GM21723 (cell line): ENCODE results near the gene DDI1.

Experiments used
- ATAC-seq: cut with Tn5 transposase; IDR thresholded peaks from one replicate; pipeline ENCODE4 v1.9.1; 2021; ENCODE audit warnings: mild to moderate bottlenecking, moderate library complexity; ENCODE audit not compliant: unreplicated experiment

Gene DDI1

GRCh38 chr11:104036588-104036987 lies at the start of gene DDI1:
TSS of gene DDI1 (plus strand) at chr11:104036640. CDS start at chr11:104036823, 183 bp downstream.
- no peak for ATAC-seq

- no peak for ATAC-seq
Measured at GRCh38 chr11:103987629-103988594, 48.5 kb upstream of the DDI1 start.

GRCh38 chr11:103988595-103988969 lies 47.9 kb upstream of the DDI1 start:
- no peak for ATAC-seq

DNA sequence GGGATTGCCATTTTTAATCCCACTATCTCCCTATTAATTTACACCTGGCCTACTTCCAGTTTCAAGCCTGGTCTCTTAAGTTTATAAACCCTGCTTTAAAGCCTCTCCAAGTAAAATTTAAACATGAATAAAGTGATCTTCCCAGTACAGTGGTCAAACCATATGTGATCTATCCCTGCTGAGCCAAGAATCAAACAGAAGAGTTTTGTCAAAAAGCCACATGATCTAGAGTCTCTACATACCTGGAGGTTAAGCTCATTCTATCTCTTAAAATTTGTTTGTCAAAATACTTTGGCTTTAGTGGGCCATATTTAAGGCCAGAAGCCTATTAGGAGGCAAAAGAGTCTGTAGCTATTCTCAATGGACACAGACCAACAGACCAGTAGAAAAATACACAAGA lies 42.9 kb upstream of the DDI1 start:
- ATAC-seq: no peak

DNA sequence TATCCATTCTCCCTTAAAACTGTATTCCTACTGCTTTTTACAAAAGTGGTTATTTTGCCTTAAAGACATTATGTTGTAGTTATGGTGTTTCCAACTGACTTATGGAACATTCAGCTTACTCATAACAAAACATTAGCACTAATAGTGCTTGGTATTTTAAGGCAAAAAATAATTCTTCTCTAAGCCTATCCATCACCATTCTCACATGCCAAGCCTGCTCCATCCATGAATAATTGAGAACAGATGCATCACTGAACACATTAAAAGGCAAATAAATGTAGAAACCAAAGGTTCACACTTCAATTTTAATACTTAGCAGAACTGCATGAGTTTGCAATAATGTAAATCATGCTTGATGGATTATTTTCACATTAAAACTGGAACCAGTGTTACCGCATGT lies 42.3 kb upstream of the DDI1 start:
- ATAC-seq: no peak

GRCh38 chr11:103994518-103994917 lies 41.9 kb upstream of the DDI1 start:
- ATAC-seq: no peak

- ATAC-seq: no peak
Measured at GRCh38 chr11:103995896-103996295, 40.5 kb upstream of the DDI1 start.

DNA sequence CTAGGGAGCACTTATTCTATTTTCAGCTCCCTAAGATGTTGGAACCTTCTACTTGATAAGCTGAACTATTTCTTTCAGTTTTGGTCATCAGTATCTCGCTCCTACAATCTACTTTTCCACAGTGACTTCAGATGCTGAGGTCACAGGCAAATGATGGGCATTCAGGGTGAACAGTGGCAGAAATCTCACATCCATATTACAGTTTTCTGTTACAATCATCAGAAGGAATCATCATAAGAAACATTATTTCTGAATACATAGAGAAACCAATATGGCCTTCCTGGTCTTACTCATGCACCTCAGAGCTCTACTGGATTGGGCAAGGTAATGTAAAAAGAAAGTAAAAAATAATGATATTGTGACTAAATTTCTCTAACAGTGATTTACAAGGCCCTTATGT lies 39.4 kb upstream of the DDI1 start:
- ATAC-seq: peak; percentile 59

DNA sequence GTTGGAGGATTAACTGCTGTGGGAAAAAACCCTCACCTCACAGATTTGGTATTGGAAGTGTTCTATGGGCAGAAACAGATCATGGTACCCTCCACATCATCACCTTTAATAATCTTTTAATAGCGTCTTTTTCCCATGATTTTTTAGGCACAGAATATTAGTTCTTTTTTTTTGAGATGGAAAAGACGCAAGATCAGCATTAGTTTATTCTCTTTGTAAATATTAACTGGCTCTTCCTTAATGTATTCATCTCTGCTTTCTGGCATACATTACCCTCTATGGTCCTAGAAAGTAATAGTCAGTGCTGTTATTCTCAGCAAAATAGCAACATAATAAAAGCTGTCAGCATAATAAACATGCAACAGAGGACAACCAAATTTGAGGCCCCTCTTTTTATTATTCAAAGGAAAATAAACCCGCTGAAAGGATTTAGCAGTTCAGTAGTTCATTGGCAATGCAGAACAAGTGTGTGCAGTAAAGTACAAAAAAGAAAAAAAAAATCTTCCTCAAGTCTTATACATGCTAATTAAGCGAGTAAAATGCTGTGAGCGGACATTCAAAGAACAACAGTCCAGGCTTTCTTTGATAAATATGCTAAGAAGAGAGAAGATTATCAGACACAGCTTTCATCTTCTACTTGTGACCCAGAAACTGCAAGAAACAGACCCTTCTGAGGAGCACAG lies 37.5 kb upstream of the DDI1 start:
- no peak for ATAC-seq

GRCh38 chr11:104000798-104001197 lies 35.6 kb upstream of the DDI1 start:
- ATAC-seq: no peak

GRCh38 chr11:104001561-104002056 lies 34.8 kb upstream of the DDI1 start:
- ATAC-seq: no peak

DNA sequence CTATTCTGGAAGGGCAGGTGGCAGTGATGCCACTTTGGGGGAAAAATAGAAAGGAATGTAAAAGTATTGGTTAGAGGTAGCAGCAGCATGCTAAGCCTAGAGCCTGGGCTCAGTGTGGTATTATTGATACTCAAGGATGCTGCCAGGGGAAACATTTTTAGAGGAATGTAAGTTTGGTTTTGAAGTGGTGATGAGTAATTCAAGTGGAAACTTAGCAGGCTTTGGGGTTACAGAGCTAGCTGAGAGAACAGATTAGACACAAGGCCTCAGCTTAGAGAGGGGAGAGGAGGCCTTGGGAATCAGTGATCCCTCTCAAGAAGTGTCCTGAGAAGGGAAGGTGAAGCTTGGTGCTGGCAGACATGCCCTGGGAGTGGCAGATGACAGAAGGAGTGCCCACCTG lies 32.9 kb upstream of the DDI1 start:
- no peak for ATAC-seq

DNA sequence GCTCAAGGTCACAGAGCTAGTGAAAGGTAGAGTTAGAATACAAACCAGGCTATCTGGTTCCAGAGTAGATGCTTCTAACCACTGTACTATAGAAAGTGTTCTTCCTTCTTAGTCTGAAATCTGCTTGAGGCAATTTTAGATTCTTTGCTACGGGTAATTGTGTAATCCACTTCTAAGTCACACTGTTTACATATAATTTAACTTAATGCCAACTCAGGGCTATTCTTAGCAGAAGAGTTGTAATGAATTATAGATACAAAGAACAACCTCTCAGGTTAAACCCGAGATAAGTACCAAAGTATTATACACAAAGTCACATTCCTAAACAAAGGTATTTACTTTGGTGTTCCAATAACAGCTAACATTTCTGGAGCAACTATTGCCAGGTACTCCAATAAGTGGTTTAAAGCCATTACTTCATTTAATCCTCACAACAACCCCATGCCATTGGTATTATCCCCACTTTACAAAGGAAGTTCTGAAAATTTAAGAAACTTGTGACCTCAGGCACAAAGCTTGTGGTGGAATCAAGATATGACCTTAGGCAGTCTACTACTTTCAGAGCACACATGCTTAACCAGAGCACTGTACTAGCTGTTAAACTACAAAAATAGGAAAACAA lies 31.1 kb upstream of the DDI1 start:
- no peak for ATAC-seq

GRCh38 chr11:104009744-104010143 lies 26.7 kb upstream of the DDI1 start:
- no peak for ATAC-seq

DNA sequence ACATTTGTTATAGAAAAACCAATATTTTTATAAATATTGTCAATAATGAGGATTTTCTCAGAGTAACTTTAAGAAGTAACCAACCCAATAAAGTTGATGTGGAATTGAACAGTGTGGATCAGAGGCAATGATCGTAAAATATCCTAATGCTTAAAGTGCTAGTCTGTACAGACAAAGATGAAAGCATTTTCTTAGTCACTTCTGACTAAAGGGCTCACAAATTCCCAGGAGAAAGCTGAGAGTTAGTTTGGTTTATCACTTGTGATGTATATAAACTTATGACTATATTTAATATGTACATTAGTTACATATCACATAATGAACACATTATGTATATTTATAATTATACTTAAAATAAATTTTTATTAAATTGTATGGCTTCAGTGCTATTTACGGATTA lies 25.4 kb upstream of the DDI1 start:
- no peak for ATAC-seq

- ATAC-seq: peak; percentile 93
Measured at GRCh38 chr11:104015649-104016415, 20.6 kb upstream of the DDI1 start.

DNA sequence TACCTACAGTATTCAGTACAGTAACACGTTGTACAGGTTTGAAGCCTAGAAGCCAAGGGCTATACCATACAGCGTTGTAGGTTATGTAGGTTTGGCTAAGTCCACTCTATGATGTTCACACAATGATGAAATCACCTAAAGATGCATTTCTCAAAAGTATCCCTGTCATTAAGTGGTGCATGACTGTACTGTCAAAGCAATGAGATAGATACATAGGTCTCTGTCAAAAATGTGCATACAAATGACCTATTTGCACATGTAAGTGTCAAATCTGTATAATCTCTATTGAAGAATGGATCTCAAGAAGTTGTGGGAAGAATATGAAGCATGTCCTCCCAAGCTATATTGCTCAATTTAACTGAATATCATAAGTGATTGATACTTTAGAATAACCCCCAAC lies 11.9 kb upstream of the DDI1 start:
- ATAC-seq: no peak

- ATAC-seq: no peak
Measured at GRCh38 chr11:104028476-104029263, 7.8 kb upstream of the DDI1 start.

GRCh38 chr11:104033134-104033533 lies 3.3 kb upstream of the DDI1 start:
- ATAC-seq: no peak

GRCh38 chr11:104033561-104033960 lies 2.9 kb upstream of the DDI1 start:
- no peak for ATAC-seq
